NCI-H1417 (cell line): ENCODE results near the gene RBM4B.
A peak's percentile ranks its signal among the peaks of the same experiment; 100 is the strongest.

Experiments
- DNase-seq, 3 experiments: peaks; one replicate each; lab custom pipeline; 2025; lab: John Stamatoyannopoulos, UW

The RBM4B gene

DNA sequence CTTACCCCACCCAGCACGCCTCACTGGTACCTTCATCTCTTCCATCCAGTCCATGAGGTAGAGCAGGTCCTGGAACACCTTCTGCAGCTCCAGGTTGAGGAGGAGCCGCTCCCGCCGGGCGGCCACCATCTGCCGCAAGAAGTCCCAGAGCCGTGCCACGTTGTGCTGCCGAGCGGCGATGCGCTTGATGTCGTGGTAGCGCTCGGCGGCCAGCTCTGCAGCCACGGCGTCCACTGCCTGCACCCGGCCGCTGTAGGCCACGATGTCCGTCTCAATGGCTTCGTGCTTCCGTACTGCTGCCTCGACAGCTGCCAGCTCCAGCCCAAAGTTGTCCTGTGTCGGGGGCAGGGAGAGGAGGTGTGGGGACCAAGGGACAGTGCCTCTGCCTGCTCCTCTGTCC lies 29.8 kb upstream of the RBM4B start:
- no peak for DNase-seq

- no peak for DNase-seq
Observed at GRCh38 chr11:66706989-66707388, 29.3 kb upstream of the RBM4B start.

GRCh38 chr11:66705587-66706335 lies 28.1 kb upstream of the RBM4B start:
- DNase-seq = no peak

GRCh38 chr11:66704659-66705360 lies 27.1 kb upstream of the RBM4B start:
- DNase-seq = no peak

DNA sequence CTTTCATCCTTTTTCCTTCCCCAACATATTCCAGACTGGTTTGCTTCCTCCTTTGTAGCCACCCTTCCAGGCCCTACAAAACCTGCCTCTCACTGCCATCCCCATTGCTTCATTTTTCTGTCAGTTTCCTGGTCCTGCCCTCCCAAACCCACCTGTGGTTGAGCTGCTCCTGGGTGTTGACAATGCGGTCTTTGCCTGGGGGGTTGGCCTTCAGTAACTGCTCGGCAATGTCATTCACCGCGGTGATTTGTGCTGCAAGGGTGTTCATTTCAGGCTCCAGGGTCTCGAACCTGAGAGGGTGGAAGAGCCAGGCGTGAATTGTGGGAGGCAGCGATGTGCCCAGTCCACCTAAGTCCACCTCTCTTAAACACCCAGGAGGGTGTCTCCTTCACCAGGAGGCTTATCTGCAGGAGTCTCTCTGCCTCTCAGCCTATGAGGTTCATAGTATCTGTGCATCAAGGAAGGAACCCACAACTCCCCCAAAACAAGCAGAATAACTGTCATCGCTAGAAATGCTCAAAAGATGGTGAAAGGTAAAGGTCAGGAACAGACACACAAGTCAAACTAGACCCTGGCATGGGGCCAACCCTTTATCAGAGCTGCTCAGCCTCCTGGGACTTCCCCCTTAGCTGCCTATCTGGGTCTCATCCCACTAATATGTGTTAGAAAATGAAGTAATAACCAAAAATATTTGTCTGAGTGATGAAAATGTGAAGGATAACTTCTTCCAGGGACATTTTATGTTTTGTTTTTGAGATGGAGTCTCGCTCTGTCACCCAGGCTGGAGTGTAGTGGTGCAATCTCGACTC lies 23.9 kb upstream of the RBM4B start:
- no peak for DNase-seq

- DNase-seq = no peak
Observed at GRCh38 chr11:66700742-66701141, 23.1 kb upstream of the RBM4B start.

DNA sequence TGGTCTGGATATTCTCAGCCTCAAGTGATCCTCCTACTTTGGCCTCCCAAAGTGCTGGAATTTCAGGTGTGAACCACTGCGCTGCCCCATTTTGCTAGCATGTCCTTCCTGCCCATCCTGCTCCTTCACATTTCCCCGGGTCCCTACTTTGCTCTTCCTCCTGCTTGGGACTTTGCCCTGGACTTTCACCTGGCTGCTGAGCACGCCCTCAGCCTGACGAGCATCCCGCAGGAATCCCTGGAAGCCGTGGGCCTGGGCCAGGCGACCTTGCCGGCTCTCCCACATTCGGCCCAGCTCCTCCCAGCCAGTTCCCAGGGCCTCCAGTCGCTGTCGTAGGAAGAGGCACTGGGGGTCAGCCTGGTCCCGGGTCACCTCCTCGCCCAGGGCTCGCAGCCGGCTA lies 22.6 kb upstream of the RBM4B start:
- DNase-seq = no peak

- DNase-seq = no peak
Observed at GRCh38 chr11:66698491-66698890, 20.8 kb upstream of the RBM4B start.

DNA sequence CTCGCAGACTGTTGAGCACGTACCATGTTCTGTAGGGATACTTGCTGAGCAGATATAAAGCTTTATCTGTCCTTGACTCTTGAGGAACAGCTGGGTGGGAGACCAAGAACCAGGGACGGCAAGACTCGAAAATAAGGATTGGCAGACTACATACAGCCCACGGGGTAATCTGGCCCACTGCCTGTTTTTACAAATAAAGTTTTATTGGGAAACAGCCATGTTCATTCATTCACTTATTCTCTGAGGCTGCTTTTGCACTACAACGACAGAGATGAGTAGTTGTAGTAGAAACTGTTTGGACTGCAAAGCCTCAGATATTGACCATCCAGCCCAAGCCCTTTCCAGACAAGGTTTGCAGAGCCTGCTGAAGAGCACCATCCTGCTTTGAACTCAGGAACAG lies 20.3 kb upstream of the RBM4B start:
- DNase-seq = no peak

GRCh38 chr11:66696146-66696545 lies 18.5 kb upstream of the RBM4B start:
- DNase-seq = no peak

GRCh38 chr11:66694732-66695207 lies 17.1 kb upstream of the RBM4B start:
- peak; percentile 82 to 97 (median 87) for DNase-seq

GRCh38 chr11:66694056-66694410 lies 16.3 kb upstream of the RBM4B start:
- DNase-seq = no peak

DNA sequence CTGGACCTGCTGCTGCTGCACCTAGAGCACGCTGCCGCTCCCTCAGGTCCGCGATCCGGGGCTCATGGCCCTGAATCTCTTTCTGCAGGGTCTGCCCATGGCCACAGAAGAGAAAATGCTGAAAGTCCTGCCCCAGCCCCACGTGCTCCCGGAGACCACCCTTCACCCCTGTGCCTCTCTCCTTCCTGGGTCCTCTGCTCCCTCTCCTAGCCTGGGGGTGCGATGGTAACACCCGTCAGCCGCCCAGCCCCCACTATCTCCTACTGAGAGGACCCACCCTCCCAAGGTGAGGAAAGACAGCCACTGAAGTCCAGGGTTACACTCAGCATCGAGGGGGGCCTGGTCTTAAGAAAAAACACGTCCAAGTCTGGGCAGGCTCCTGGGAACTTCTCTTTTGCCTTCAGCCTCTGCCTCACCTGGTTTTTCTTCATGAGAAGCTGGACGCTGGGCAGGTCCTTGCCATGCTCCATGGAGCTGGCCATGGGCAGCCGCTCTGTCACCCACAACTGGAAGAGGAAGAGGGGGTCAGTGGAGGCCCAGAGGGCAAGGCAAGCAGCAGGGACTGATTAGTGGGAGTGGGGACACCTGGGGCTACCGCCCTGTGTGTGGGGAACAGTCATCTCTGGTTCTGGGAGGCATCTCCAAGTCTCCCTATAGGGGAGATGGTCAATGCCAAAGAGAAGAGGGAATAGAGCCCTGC lies 15.8 kb upstream of the RBM4B start:
- no peak for DNase-seq

DNA sequence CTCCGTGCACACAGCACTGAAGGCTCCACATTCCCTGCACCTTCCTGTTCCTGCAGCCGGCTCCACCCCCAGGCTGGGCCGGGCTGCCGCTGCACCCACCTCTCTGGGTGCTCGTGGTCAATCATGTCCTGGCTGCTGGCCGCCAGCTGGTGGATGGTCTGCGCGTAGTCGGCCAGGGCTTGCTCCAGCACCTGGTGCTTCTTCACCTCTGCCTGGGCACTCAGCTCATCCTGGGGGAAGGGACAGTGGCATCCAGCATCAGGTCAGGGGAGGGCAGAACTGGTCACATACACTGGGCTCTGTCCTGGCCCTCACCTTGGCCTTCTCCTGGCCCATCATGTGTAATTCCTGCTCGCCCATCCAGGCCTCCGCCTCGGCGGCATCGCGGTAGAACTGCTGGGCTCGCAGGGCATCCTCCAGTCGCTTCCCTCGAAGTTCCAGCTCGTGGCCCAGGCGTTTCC lies 15.2 kb upstream of the RBM4B start:
- no peak for DNase-seq

DNA sequence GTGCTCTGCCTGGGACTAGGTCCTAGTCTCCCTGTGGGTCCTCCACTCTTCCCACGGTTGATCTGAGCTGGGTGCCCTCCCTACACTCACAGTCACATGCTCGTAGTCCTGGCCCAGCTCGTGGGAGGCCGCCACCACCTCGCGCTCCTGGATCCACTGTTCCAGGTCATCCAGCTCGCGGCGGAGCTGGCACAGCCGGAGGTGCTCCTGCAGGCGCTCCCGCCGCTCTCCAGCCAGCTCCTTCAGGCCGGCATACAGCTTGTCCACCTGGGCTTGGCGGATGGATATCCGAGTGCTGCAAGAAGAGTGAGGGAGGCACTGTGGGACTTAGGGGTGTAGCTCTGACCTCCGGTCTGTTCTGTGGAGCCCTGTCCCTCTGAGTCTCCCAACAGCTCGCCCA lies 14.8 kb upstream of the RBM4B start:
- DNase-seq = no peak

DNA sequence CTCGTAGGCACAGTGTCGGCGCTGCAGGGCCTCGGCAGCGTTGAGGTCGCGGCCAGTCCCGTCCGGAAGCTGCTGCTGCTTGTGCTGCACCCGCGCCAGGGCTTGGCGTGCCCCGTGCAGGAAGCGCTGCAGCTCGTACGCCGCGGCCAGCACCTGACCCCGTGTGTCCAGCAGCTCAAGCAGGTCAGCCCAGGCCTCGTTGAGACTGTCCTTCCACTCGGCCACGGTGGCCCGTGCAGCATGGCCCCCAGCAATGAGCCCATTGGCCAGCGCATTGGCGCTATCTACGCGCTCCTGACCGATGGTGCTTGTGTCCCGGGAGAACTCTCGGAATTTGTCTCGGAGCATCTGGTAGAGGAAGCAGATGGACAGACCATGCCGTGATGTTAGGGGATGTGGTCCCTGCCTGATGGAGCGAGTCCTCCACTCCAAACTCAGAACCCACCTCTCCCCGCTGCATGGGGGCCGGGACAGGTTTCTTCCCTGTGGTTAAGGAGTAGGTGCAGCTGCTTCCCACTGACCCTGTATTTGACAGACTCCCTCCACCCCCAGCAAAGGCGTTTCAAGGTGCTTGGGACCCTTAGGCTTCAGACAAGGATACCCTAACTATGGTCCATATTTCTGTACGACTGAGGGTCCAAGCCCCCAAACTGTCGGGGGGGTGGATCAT lies 13.8 kb upstream of the RBM4B start:
- no peak for DNase-seq

- no peak for DNase-seq
Observed at GRCh38 chr11:66689661-66690590, 12.2 kb upstream of the RBM4B start.

DNA sequence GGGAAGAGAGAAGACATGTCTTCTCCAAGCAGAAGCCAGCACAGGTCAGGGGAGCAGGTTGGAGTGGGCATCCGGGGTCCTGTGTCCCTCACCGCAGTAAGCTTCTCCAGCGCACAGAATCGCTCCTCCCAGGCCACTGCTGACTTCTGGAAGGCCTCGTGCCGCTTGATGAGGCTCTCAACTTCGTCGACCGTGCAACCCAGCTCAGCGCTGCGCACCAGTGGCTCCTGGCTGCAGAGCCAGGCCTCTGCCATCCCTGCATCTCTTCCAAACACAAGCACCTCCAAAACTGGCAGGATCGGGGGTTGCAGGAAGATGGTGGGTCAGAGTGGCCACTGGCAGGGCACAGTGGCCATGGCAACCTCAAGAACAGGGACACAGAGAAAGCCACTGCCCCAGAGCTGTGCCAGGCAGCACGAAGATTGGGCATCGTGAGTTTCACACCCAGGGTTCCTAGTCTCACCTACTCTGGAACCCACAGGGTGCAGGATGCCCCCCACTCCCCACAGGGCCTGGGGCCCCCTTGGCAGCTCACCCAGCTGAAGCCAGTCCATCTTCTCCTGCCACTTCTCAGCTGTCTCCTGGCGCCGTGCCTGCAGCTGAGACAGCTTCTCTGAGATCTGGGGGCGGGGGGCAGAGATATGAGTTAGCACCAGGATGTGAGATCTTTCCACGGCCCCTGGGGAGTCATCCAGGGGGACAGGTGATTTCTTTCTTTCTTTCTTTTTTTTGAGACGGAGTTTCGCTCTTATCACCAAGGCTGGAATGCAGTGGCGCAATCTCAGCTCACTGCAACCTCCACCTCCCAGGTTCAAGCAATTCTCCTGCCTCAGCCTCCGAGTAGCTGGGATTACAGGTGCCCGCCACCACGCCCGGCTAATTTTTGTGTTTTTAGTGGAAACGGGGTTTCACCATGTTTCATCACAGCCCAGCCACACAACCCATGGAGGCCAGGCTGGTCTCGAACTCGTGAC lies 11.2 kb upstream of the RBM4B start:
- DNase-seq = no peak

- no peak for DNase-seq
Observed at GRCh38 chr11:66687831-66688281, 10.2 kb upstream of the RBM4B start.
